Cardiac fibroblast (primary cell): ENCODE data around the gene MICAL2.
A peak's percentile ranks its signal among the peaks of the same experiment; 100 is the strongest.

Experiments
- DNase-seq, 2 donors: peaks; one replicate each; pipeline versions ENCODE4 v3.0.0 to v3.0.0-alpha.2; 2010; ENCODE audit warnings: low read depth in 2 of 2
- H3K4me3 ChIP-seq, 2 donors: replicated peaks in 1 of 2; 1 replicate in 1 of 2; 2 replicates in 1 of 2; pipeline ENCODE4 v1.5.1; 2011; ENCODE audit warnings: low read depth in 2 of 2, low read length in 2 of 2, mild to moderate bottlenecking in 2 of 2, moderate library complexity in 1 of 2
- CTCF ChIP-seq: IDR thresholded peaks from one replicate; pipeline ENCODE4 v1.5.1; 2011; ENCODE audit warnings: low read depth, mild to moderate bottlenecking, low read length, inconsistent platforms

Gene MICAL2

GRCh38 chr11:12238420-12238819, 128.0 kb downstream of the MICAL2 start:
- no peak overlapping the region for H3K4me3 ChIP-seq
- TF ChIP-seq CTCF: no peak
- DNase-seq: peak in 1 of 2 donors; percentile 33

GRCh38 chr11:12239396-12239795, 129.0 kb downstream of the MICAL2 start:
- no peak overlapping the region for H3K4me3 ChIP-seq
- TF ChIP-seq CTCF: no peak
- DNase-seq: peak in 1 of 2 donors; percentile 46

GRCh38 chr11:12239804-12240371, 129.5 kb downstream of the MICAL2 start:
- H3K4me3 ChIP-seq: no peak overlapping the region
- DNase-seq: no peak
- TF ChIP-seq CTCF: no peak

GRCh38 chr11:12240677-12241076, 130.3 kb downstream of the MICAL2 start:
- TF ChIP-seq CTCF: no peak
- no peak for DNase-seq
- no peak overlapping the region for H3K4me3 ChIP-seq

GRCh38 chr11:12241401-12241800, 131.0 kb downstream of the MICAL2 start:
- no peak for TF ChIP-seq CTCF
- no peak for DNase-seq
- no peak overlapping the region for H3K4me3 ChIP-seq

- no peak for TF ChIP-seq CTCF
- DNase-seq: no peak
- H3K4me3 ChIP-seq: no peak overlapping the region
Measured at GRCh38 chr11:12241971-12242672, 131.7 kb downstream of the MICAL2 start.
